NCI-H2227 (cell line): ENCODE measurements around the gene MAJIN.

Source experiments
- DNase-seq: peaks from one replicate; lab custom pipeline; 2025; ENCODE audit not compliant: unreplicated experiment; lab: John Stamatoyannopoulos, UW

Gene MAJIN

GRCh38 chr11:64914123-64914522 lies 57.8 kb downstream of the MAJIN start:
- DNase-seq: no peak

- no peak for DNase-seq
These were observed 58.7 kb downstream of the MAJIN start for GRCh38 chr11:64913171-64913727.

- no peak for DNase-seq
These were observed 60.2 kb downstream of the MAJIN start for GRCh38 chr11:64911689-64912088.

GRCh38 chr11:64911142-64911541 lies 60.8 kb downstream of the MAJIN start:
- no peak for DNase-seq

GRCh38 chr11:64910451-64911093 lies 61.3 kb downstream of the MAJIN start:
- no peak for DNase-seq

GRCh38 chr11:64909653-64910343 lies 62.1 kb downstream of the MAJIN start:
- DNase-seq: no peak

GRCh38 chr11:64908766-64909165 lies 63.1 kb downstream of the MAJIN start:
- no peak for DNase-seq

- no peak for DNase-seq
These were observed 65.6 kb downstream of the MAJIN start for GRCh38 chr11:64906314-64906635.

GRCh38 chr11:64905516-64906313 lies 66.2 kb downstream of the MAJIN start:
- no peak for DNase-seq

GRCh38 chr11:64903291-64903833 lies 68.5 kb downstream of the MAJIN start:
- no peak for DNase-seq

GRCh38 chr11:64902102-64902900 lies 69.6 kb downstream of the MAJIN start:
- no peak for DNase-seq

- no peak for DNase-seq
These were observed 71.1 kb downstream of the MAJIN start for GRCh38 chr11:64900774-64901173.

- DNase-seq: no peak
These were observed 71.6 kb downstream of the MAJIN start for GRCh38 chr11:64900263-64900678.

GRCh38 chr11:64898541-64898940 lies 73.4 kb downstream of the MAJIN start:
- no peak for DNase-seq

GRCh38 chr11:64898076-64898445 lies 73.8 kb downstream of the MAJIN start:
- DNase-seq: no peak

GRCh38 chr11:64897381-64898075 lies 74.4 kb downstream of the MAJIN start:
- DNase-seq: no peak

GRCh38 chr11:64896448-64897022 lies 75.4 kb downstream of the MAJIN start:
- no peak for DNase-seq

GRCh38 chr11:64894812-64895452 lies 77.0 kb downstream of the MAJIN start:
- DNase-seq: no peak

GRCh38 chr11:64894070-64894811 lies 77.7 kb downstream of the MAJIN start:
- peak; percentile 55 for DNase-seq
